ENCODE results near the gene U2AF2. TPM values are rescaled to one million over a fixed set of nuclear protein-coding genes. Genes with fewer than 3 reads are reported as not detected.

The U2AF2 gene
- total RNA-seq, 1 donor from 2014 or later, result 365 TPM

DNA sequence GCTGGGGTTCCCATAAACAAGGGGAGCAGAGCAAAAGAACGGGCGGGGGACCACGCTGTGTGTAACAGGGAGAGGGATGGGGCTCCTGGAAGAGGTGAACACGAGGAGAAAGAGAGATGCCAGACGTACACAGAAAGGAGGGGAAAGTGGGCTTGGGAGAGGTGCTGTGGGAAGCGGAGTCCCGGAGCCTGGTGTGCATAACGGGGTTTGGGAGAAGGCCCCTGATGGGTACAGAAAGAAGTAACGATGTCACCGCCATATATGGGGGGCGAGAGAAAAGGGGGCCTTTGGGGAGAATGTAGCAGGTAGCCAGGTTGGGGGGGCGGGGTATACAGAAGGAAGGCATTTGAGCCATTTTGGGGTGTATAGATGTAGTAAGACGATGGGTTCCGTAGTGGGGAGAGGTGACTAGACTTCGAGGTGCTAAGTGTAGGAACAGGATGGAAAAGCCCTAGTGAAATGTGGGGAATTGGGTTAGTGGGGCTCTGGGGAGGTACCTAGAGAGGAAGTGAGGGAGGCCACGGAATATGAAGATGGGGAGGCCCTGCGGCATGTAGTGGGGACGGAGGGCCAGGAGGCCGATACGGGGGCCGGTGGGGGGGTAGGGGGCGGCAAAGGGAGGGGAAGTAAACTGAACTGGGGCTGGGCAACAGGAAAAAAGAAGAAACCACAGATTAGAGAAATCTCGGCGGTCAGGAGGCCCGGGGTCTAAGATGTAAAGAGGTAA, 13.2 kb upstream of the U2AF2 start:
- Mint-ChIP-seq H3K27ac (ENCODE audit: unreplicated experiment) (peak overlapping the region; percentile 66), H3K9me3 (peaks cover 2% of the 10 kb centered on the region), H3K4me3 (peak overlapping the region; percentile 90), H3K4me1 (peaks cover 46% of the 10 kb centered on the region), H3K27me3 (ENCODE audit: low read depth) (peaks cover 21% of the 10 kb centered on the region), H3K36me3 (ENCODE audit: low read depth) (peaks cover 19% of the 10 kb centered on the region)
- no peak for TF ChIP-seq CTCF (conservative IDR thresholded peaks at IDR 0.05)
- DNase-seq (ENCODE audit: low read depth, low spot score), result no peak

- Mint-ChIP-seq H3K9me3 (peaks cover 2% of the 10 kb centered on the region), H3K27me3 (ENCODE audit: low read depth) (peaks cover 21% of the 10 kb centered on the region), H3K4me1 (peaks cover 49% of the 10 kb centered on the region), H3K27ac (ENCODE audit: unreplicated experiment) (peak overlapping the region; percentile 66), H3K36me3 (ENCODE audit: low read depth) (peaks cover 19% of the 10 kb centered on the region), H3K4me3 (peak overlapping the region; percentile 98)
- TF ChIP-seq CTCF (conservative IDR thresholded peaks at IDR 0.05), result no peak
- no peak for DNase-seq (ENCODE audit: low read depth, low spot score)
Observed at GRCh38 chr19:55642153-55643002, 12.5 kb upstream of the U2AF2 start.

DNA sequence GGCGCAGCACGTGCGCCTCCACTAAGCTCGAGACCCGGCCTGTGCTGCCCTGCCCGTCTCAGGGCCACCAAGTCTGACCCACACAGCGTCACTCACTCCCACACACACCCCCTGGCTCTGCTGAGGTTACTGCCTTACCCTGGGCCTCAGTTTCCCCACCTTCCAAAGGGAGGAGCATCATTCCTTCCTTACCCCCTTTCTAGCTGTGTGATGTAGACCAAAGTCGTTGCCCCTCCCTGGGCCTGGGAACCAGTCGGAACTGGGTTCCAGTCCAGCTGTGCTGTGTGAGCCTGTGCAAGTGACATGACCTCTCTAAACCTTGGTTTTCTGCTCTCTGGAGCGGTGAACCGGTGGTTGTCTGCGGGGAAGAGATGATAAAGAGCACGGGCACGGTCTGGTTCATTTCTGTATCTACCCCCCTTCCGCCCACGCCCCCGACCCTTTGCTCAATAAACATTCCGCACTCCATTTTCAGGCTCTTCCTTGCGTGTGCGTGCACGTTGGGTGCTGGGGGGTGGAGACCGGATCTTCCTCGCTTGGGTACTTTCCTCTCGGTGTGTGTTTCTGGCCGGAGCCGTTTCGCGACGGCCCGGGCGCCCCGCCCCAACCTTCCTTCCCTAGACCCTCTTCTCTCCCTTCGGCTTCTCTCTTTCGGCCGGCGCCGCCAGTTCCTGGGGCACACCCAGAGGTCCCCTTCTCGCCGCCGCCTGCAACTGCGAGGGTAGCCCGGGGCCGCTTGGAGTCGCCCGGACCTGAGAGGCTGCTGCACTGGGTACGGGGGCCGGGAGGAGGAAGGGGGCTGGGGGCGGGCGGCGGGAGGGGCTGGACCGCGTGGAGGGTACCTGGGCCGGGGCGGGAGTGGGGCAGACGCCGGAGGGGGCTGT, 11.6 kb upstream of the U2AF2 start, which contains the start of gene ZNF581:
Gene ZNF581 (plus strand): TSS at position 647 of the 884 bp plus-strand sequence. CDS start 923 bp downstream, outside the sequence.
- DNase-seq (ENCODE audit: low read depth, low spot score), result peak; percentile 64
- Mint-ChIP-seq H3K27ac (ENCODE audit: unreplicated experiment) (peak within 1 kb of the TSS; percentile 96), H3K4me1 (peaks cover 49% of the 10 kb centered on the region), H3K4me3 (peak within 1 kb of the TSS; percentile 98), H3K27me3 (ENCODE audit: low read depth) (peaks cover 21% of the 10 kb centered on the region), H3K9me3 (peaks cover 2% of the 10 kb centered on the region), H3K36me3 (ENCODE audit: low read depth) (peaks cover 18% of the 10 kb centered on the region)
- TF ChIP-seq CTCF (conservative IDR thresholded peaks at IDR 0.05), result no peak

DNA sequence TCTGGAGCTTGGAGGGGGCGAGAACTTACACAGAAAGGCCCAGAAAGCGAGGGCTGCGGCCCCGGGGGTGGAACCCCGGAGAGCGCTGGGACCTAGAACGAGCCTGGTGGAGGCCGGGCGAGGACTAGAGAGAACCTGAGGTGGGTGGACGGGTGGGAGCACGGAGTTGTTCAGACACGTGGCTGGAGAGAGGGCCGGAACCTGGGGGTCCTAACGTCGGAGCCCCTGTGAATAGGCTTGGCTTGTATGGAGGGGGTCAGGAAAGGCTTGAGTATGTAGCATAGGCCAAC, 11.0 kb upstream of the U2AF2 start:
- Mint-ChIP-seq H3K36me3 (ENCODE audit: low read depth) (peaks cover 18% of the 10 kb centered on the region), H3K9me3 (peaks cover 2% of the 10 kb centered on the region), H3K27me3 (ENCODE audit: low read depth) (peaks cover 21% of the 10 kb centered on the region), H3K27ac (ENCODE audit: unreplicated experiment) (peak overlapping the region; percentile 84), H3K4me3 (peak overlapping the region; percentile 98), H3K4me1 (peaks cover 51% of the 10 kb centered on the region)
- DNase-seq (ENCODE audit: low read depth, low spot score), result no peak
- no peak for TF ChIP-seq CTCF (conservative IDR thresholded peaks at IDR 0.05)

- no peak for DNase-seq (ENCODE audit: low read depth, low spot score)
Observed at GRCh38 chr19:55644191-55644833, 10.5 kb upstream of the U2AF2 start.

More at GRCh38 chr19:55644191-55644833, 10.5 kb upstream of the U2AF2 start:
- Mint-ChIP-seq H3K36me3 (ENCODE audit: low read depth) (peaks cover 14% of the 10 kb centered on the region), H3K27ac (ENCODE audit: unreplicated experiment) (no peak overlapping the region), H3K4me1 (peaks cover 47% of the 10 kb centered on the region), H3K4me3 (peak overlapping the region; percentile 98), H3K27me3 (ENCODE audit: low read depth) (peaks cover 21% of the 10 kb centered on the region), H3K9me3 (no peaks in the 10 kb centered on the region)
- TF ChIP-seq CTCF (conservative IDR thresholded peaks at IDR 0.05), result no peak
